GM18502 (cell line): Measurements from ENCODE around the gene NSF.

Experiments used
- ATAC-seq: cut with Tn5 transposase; IDR thresholded peaks from one replicate; pipeline ENCODE4 v1.9.1; 2021; ENCODE audit warnings: mild to moderate bottlenecking; ENCODE audit not compliant: unreplicated experiment, poor library complexity

The NSF gene

GRCh38 chr17:46793541-46793940 is 203.1 kb downstream of the NSF start:
- no peak for ATAC-seq

DNA sequence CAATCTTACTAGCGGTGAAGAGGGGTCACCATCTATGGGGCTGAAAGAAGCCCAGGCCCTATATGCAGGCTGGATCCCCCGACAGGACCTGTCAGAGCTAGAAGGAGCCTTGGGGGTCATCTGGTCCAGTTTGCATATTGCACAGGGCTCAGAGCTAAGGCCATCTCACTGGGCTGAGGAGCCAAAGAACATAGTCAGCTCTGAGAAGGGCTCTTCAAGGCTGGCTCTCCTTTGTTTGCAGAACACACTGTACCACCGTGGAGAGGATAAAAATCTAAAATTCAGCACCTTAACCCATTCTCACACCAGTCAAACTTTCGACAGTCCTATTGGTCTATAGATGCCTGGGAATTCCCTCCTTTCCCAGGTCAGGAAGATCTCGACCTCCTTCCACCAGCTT is 203.8 kb downstream of the NSF start:
- no peak for ATAC-seq

GRCh38 chr17:46795379-46795952 is 205.0 kb downstream of the NSF start:
- no peak for ATAC-seq

DNA sequence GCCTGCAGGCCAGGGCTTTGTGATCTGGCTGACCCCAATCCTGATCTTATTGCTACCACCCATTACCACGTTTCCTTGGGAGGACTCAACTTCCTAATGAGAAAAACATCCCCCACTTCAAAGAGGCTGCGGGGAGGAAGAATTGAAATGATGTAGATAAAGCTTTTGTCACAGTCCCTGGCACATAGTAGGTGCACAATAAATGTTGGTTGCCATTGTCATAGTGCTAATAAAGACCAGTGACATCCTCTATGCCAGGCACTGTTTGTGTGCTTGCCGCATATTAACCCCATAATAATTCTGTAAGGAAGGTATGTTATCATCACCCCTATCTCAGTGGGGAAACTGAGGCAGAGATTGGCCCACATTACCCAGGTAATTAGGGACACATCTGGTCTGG is 205.6 kb downstream of the NSF start:
- ATAC-seq: no peak

DNA sequence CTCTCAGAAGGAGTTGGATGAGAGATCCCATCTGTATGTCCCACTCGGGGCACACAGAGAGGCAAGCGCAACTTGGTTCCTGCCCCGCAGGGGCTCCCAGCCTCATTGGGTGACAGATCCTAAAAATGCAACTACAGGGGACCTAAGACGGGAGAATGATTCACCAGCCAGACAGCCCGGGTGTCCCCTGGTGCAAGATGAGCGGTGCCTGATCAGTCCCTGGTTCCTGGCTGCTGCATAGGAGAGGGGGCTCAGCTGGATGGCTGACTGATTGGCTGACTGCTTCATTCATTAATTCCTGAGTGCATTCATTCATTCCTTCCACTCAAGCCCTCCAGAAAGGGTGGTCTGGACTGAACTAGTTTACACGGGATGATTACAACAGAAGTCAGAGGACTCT is 206.1 kb downstream of the NSF start:
- no peak for ATAC-seq

GRCh38 chr17:46796956-46797530 is 206.6 kb downstream of the NSF start:
- ATAC-seq: no peak

DNA sequence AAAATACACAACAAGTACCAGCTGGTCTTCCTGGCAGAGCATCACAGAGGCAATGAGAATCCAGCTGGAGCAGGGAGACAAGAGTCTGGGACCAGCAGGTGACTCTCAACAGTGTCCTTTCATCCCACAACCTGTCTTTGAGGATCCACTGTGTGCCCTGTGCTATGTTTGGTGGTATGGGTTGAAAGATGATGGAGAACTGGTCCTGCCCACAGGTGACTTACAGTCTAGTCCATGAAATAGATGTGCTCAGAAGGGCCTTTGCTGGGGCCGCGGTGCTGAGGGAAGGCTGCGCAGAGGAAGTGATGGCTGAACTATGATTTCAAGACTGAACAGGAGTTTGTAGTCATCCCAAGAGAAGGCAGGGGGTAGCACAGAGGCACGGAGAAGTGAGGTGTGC is 210.1 kb downstream of the NSF start:
- ATAC-seq: no peak

- ATAC-seq: no peak
Measured at GRCh38 chr17:46802800-46803199, 212.3 kb downstream of the NSF start.

GRCh38 chr17:46803544-46803943 is 213.1 kb downstream of the NSF start:
- no peak for ATAC-seq

DNA sequence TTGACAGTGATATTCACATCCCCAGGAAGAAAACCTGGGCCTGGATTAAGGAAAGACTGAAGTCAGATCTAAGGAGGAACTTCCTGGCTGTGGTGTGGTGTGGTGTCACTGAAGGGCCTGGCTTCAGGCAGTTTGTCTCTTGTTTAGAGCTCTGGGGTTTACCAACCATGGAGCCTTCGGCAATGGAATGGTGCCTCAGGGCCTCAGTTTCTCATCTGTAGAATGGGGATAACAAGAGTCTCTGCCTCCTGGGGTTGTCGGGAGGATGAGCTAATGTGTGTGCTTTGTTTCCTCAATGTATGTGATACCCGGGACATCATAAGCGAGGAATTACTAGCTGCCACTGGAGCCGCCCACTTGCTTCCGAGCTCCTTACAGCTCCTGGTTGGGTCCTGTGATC is 215.3 kb downstream of the NSF start:
- no peak for ATAC-seq
